HG03280 (cell line): ENCODE measurements around the gene PLA2R1.
"Not testable (repeated sequence)": the region's sequence is repeated elsewhere in the genome, so short reads cannot be mapped to it uniquely, and the experiment has no call there.

Experiments used
- ATAC-seq: cut with Tn5 transposase; IDR thresholded peaks from one replicate; pipeline ENCODE4 v1.9.1; 2021; ENCODE audit warnings: mild to moderate bottlenecking, moderate library complexity; ENCODE audit not compliant: unreplicated experiment

The PLA2R1 gene

DNA sequence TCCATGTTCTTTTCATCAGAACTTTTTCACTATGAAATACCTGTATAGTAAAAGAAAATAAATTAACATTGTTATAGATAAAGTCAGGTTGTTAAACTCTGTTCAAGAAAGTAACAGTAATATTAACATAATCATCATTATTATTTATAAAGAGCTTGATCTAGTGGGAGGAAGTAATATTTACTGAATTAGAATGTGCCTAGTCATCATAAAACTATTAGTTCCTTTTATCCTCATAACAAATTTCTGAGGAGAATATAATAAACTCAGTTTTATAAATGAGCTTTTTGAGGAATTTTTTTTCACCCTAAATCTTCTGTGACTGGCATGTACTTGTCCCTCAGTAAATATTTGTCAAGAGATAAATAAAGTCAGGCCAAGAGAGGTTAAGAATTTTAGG is 78.4 kb downstream of the PLA2R1 start:
- ATAC-seq = no peak

DNA sequence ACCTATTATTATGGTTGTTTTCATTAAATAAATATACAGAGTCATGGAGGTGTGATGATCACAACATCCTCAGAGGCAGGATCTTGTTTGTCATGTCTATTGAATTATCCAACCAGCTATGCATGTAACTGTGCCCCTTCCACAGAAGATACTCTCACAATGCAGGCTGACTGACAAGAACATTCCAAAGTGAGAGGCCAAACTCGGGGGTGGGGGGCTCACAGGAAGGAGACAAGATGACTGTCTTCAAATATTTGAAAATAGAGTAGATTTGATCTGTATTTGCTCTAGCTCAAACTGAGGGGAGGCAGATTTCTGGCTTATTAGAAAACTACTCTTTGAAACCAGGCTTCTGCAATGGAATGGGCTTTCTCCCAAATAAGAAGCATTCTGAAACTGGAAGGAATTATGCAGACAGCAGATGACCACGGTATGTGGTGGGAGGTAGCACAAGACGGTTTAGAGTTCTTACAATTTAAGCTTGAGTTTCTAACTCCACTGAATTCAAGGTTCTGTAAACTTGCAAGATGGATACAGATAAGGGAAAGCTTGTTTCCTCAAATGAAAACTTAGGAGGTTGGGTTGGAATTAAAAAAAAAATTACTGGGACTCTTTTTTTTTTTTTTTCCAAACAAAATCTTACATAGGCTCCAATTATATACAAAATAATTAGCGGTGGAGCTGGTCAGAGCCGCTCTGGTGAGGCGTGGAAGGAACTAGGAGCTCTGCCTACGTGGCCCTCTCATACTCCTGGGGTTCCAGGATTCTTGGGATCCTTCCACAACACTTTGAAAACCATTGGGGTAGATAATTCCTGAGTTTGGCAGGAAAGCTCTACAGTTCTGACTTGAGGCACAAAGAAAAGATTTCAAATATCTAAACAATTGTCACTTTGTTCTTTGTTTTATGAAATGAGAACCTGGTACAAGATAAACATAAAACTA is 79.3 kb downstream of the PLA2R1 start:
- no peak for ATAC-seq

DNA sequence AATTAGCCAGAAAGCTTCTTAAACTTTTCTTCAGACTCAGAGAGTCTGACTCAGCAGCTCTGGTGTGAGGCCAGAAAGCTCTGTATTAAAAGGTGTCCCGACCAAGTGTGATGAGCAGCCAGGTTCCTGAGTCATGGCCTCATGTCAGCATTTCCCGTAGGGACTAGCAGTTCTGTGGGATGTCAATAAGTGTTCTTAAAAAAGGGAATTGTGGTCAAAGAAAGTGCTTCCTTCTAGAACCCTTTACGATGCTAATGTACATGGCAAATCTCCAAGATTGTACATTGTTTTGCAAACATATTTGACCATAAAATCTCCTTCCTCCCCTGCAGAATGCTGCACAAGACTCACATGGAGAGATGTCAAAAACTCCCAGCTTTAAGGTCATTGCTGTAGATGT is 80.1 kb downstream of the PLA2R1 start:
- no peak for ATAC-seq

DNA sequence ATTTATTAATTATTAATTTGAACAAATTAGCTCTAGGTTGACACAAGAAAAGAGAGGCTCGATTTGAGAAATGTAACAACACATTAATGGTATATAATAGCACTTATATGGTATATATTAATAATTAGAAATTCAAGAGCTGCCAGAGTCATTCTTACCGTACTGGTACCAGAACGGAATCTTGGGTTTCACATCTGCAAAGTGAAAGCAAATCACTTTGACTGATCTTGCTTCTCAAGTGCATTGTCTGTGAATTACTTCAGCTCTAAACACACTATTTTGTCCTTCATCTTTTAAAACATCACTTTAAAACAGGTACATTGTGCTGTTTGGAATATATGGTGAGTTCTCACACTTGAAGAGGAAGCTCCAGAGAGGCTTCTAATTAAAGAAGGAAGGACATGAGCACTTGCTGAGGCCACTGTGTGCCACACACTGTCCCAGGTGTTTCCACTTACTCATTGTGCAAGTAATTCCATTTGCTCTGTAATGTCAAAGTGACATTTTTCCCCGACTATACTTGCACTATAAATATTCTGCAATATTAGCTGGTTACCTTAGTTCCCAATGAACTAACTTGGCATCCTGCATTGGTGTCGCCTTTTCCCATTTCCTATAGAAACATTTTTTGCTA is 85.8 kb downstream of the PLA2R1 start:
- no peak for ATAC-seq

DNA sequence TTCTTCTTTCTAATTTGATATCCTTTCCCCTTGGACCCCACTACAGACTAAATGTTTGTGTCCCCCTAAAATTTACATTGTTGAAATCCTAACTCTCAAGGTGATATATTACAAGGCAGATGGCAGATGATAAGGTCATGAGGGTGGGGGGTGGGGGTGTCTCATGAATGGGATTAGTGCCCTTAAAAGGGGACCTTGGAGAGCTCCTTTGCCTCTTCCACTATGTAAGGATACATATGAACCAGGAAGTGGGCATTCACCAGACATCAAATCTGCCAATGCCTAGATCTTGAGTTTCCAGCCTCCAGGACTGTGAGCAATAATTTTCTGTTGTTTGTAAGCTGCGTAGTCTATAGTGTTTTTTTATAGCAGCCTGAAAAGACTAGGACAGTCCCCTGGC is 89.1 kb downstream of the PLA2R1 start:
- ATAC-seq = no peak

GRCh38 chr2:159971365-159972152 is 90.9 kb downstream of the PLA2R1 start:
- no peak for ATAC-seq

DNA sequence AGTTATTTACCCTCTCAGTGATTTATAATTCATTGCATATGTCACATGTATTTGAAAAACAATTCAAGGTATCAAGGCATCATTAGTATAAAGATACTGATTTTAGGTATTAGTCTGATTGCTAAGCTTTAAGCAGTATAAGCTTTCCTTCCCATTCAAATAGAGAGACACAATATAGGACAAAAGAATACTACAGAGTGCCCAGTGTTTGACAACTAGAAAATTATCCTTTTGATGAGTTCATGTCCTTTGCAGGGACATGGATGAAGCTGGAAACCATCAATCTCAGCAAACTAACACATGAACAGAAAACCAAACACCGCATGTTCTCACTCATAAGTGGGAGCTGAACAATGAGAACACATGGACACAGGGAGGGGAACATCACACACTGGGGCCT is 91.9 kb downstream of the PLA2R1 start:
- not testable (repeated sequence) for ATAC-seq

GRCh38 chr2:159968279-159968900 is 94.0 kb downstream of the PLA2R1 start:
- peak; percentile 60 for ATAC-seq

GRCh38 chr2:159963700-159964099 is 98.7 kb downstream of the PLA2R1 start:
- peak; percentile 59 for ATAC-seq

DNA sequence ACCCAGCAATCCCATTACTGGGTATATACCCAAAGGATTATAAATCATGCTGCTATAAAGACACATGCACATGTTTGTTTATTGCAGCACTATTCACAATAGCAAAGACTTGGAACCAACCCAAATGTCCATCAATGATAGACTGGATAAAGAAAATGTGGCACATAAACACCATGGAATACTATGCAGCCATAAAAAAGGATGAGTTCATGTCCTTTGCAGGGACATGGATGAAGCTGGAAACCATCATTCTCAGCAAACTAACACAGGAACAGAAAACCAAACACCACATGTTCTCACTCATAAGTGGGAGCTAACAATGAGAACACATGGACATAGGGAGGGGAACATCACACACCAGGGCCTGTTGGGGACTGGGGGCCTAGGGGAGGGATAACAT is 99.9 kb downstream of the PLA2R1 start:
- ATAC-seq = not testable (repeated sequence)

DNA sequence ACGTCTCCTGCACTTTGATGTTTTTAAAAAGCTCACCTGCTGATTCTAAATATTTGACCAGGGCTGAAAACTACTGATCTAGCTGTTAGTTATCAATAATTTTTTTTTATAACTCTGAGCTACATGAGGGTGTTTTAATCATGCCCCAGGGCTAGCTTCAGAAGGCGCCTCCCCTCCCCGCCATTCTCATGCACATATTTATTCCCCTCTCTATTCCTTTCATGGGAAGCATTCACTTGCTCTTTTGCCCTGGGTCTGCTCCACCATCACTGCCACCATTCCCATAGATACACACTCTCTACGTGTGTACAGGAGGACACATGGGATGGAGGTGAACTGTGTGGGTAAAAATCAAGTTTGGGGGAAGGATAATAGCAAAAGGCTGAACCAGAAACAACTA is 101.0 kb downstream of the PLA2R1 start:
- no peak for ATAC-seq

DNA sequence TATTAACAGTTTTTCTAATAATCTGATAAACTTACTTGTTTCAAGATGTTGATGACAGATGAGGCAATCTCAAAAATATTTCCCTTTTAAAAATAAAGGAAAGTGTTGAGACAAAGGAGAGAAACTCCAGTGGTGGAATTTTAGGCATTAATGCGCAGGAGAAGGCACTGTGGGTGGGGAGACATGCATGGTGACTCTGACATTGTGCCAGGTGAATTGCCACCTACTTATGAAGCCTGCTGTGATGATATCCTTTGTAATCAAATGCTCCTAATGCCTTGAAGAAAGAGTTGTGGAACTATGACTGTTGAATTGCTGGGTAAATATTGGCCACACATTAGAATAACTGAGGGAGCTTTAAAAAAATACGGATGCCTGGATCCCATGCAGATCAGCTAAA is 101.4 kb downstream of the PLA2R1 start:
- no peak for ATAC-seq

- no peak for ATAC-seq
Measured at GRCh38 chr2:159960414-159960813, 102.0 kb downstream of the PLA2R1 start.

DNA sequence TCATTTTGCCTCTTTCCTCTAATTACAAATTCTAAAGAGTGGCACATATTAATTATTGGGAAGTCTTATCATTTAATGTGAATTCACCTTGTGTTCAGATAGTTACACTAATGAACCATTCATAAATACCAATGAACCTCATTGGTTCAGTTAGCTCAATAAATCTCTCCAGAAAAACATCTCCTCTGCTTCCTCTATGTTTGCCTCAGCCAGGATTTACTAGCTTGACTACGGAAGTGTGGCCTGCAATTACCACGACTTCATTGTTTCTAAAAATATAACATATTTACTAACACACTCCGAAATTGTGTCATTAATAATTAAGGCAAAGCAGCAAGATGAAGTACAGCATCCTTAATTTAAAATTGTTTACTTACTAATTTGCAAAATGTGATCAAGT is 103.3 kb downstream of the PLA2R1 start:
- no peak for ATAC-seq

GRCh38 chr2:159953136-159953823 is 109.1 kb downstream of the PLA2R1 start:
- ATAC-seq = no peak

DNA sequence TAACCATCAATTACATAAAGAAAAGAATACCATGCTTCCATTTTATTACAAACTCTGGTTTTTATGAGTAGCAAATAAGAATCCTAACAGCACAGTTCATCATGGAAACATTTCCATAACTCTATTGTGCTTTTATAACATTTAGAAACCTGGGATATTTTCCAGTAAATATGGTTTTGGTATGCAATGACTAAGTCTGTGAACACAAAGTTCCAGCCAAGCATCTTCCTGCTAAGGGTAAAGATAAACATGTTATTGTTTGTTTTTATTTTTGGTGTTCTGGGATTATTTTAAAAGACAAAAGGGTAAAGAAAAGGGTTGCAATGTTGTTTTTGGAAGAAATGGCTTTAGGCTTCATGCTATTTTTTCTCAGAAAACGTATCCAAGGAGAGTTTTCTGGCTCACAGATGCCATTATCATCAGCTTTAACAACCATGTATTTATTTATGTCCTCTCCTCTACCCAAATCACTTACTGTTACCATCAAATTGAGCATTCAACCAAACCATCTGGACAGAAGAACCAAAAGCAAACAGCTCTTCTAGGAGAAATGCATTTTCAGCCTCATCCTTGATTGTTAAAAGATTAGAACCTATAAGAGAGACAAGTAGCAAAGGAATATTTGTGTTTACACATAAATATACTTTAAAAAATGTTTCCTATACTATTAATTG is 116.0 kb downstream of the PLA2R1 start:
- no peak for ATAC-seq

GRCh38 chr2:159944874-159945273 is 117.5 kb downstream of the PLA2R1 start:
- no peak for ATAC-seq

DNA sequence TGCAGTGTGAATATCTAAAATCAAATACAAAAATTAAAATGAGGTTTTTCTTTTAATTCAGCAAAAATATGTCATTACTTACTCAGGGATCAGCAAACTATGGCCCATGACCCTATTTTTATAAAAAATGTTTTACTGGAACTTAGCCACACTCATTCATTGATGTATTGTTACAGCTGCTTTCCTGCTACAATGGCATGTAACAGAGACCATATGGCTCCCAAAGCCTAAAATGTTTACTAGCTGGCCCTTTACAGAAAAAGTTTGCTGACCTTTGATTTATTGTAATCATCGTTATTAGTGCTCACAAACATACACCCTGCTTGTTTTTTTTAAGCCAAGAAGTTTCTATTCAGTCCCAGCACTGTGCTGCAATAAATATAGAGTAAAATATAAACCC is 120.3 kb downstream of the PLA2R1 start:
- ATAC-seq = no peak

DNA sequence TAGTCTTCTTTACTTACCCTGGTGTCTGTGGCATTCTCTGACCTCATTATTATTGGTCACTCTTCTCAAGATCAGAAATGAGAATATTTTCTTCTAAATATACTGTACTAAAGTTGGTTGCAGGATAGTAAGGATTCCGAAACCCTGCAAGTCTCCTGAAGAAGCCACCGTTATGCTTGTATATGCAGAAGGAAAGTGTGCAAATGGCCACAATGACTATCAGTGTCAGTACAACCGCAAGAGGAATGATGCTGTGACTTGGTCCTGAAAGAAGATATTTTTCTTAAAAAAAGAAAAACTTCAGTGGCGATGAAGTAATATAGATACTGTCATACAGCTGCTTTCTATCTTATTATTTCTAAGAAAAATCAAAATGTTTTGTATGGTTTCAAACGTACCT is 120.7 kb downstream of the PLA2R1 start:
- peak; percentile 42 for ATAC-seq

- peak; percentile 66 for ATAC-seq
Measured at GRCh38 chr2:159939946-159940345, 122.5 kb downstream of the PLA2R1 start.
